GM21390 (cell line): ENCODE data around the gene RAE1.
"Not testable (repeated sequence)": the region's sequence is repeated elsewhere in the genome, so short reads cannot be mapped to it uniquely, and the experiment has no call there.

Experiments
- ATAC-seq: cut with Tn5 transposase; IDR thresholded peaks from one replicate; pipeline ENCODE4 v1.9.1; 2021; ENCODE audit not compliant: unreplicated experiment

Gene RAE1

DNA sequence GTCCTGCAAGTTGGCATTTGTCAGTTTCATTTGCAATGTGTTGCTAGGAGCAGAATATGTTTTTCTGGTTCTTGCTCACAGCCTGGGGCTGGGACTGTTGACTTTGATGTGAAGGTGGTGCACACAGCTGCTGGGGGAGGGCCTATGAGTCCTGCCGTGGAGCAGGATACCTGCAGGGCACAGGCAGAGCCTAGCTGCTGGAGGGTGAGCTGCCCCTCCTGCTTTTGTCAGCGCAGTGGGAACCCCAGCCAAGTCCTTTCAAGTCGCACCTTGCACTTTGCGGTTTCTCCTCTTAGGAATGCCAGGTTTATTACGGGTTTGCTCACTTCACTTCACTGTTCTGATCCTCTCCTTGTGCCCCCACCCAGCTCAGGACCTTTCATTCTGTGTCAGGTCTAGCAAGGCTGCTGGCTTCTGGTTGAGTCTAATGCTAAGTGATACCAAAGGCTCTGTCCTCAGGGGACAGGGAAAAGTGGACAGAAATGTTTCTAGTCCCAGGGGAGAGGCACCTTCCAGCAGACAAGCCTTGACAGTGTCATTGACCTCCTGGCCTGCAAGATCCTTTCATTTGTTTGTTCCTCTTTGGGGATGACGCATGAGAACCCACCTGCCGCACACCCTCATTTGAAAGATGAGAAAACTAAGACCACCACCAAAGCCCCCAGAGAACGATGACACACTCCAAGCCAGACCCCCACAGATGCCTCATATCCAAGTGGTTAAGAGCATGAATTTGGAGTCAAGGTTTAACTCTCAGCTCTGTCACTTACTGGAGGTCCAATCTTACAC, 24.2 kb upstream of the RAE1 start:
- ATAC-seq: no peak

DNA sequence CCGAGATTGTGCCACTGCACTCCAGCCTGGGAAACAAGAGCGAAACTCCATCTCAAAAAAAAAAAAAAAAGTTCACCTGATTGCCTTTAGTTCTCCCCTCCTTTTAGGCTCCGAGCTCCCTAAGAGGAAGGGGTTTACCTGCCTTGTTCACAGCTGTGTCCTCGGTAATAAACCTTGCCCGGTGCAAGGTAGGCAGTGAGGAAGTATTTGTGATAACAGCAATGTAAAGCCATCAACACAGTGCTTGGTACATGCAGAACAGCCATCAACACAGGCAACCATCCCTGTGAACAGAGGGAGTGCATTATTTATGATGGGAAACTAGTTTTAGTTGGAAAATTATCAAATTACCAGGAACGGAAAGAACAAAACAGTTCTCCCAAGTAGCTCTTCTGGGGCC, 23.2 kb upstream of the RAE1 start:
- ATAC-seq: no peak

DNA sequence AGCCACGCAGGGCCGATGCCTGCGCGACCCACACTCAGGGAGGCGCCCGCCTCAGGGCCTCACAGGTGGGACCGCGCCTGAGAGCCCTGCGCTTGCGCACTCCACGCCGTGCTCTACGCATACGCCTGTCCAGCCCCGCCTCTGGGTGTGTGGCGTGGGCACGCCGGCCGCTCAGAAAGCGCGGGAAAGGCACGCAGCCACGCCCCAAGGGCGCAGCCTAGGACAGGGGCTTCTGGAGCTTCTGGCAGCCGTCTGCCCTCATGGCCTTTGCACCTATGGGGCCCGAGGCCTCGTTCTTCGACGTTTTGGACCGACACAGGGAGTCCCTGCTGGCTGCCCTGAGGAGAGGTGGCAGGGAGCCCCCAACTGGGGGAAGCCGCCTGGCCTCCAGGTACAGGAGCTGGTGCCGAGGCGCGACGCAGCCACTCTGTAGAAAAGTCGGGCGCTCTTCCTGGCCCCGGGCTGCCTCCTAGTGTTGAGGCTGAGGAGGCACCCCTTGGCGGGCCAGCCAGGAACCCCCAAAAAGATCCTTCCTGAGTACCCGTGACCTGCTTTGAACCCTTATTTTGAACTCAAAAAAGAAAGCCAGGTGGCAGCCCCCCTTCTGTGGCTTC, 21.3 kb upstream of the RAE1 start, which contains the start of gene SPO11:
SPO11 (plus strand) TSS at position 196 of the 614 bp plus-strand sequence; CDS start at position 261, 65 bp downstream.
- ATAC-seq: no peak

GRCh38 chr20:57330998-57331397, 20.1 kb upstream of the RAE1 start:
- ATAC-seq: no peak

DNA sequence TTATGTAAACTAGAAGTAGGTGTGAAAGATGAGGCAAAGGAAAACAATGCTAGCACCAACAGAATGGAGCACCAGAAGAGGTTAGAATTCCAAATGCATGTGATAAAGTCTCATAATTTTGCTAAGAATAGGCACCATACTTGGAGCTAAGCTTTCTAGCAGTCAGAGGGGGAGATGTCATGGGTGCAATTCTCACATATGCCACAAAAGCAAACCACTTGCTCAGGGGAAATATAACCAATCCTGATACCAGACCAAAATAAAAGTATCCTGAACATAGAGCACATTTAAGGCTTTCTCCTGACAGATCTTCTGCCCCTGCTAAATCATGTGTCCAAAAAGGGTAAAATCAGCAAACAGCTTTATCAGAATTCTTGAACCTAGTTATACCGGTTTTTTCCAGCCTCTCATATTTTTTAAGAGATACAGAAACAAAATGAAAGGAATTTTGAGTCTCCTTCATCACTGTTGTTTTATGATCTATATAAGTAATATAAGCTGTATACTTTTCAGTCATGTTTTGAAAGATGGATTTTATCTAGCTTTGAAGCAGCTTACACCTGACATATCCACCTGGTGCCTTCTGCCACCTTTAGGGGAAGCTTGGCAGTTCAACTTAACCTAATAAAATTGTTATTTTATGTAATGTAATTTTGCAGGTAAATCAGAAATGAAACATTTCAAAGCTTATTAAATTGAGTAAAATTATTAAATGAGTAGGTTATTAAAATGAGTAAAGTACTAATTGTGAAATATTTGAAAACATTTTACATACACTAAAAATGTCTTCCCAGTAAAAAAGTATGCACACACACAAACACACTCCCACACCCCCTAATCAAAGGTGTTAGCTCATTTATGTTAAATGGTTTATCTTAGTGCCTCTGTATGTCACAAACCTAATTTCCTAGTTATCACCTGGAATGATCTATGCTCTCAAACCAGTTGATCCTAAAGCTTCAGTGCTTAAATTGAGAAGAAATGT, 18.7 kb upstream of the RAE1 start:
- no peak for ATAC-seq

DNA sequence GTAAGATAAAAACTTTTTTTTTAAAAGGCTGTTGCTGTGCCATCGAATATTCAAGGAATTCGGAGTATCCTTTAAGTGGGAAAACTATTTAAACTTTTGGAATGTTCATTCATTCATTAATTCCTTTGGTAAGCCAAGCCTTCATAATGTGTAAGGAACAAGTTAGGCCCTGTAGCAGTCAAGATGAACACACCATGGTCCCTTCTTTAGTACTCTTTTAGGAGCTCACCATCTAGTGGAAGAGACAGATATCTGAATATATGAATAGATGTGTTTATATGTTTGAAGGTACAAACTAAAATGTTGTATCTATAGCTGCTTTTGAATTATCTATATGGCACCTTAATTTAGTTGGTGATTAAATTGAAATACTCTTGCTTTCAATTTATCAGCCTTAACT, 15.7 kb upstream of the RAE1 start:
- ATAC-seq: no peak

DNA sequence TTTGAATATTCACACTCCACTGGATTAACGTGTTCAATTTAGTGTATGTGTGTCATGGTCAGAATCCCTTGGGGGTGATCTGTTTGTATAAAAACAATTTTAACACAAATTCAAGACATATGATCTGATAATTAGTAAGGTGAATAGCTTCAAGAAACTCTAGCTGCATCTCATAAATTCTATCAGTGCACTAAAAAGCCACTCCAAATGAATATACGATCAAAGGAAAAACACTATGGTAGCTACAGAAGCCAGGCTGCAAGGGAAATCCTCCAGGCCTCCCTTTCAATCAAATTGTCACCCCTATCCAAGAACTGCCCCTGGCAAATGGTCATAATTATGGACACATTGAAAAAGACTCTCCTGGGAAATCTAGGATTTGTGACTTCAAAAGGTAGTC, 9.4 kb upstream of the RAE1 start:
- no peak for ATAC-seq

- ATAC-seq: no peak
Observed at GRCh38 chr20:57342829-57343228, 8.2 kb upstream of the RAE1 start.

DNA sequence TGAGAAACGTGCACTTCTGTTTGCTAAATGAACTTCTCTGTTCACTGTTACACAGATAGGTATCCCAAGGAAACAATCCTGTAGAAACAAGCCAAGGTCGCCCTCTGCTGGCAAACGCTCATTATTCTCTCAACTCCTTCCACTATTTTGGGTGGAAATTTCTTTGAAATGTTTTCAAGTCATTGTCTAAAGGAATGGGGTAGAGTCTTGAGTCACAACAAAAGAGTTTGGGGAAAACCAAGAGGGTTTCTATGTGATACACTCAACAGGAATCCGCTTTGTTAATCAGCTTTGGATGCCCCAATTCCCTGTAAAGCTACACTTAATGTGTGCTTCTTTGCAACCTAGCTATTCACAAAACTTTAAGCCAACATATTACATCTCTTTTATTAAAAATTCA, 4.6 kb upstream of the RAE1 start:
- ATAC-seq: no peak

DNA sequence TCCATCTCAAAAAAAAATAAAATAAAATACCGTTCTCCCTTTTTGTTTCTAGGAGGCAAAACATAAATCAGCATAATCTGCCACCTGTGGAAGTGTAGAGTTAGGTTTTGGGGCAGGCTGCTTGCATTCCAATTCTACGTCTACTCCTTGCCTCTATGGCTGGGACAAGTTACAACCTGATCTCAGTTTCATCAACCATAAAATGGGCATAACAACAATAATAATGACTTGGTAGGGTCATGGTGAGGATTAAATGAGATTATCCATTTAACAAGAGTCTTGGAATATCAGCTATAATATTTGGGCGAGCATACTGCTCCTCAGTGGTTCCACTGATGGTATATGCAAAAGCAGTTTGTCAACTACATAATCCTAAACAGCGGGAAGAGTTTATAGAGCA, 3.7 kb upstream of the RAE1 start:
- no peak for ATAC-seq

GRCh38 chr20:57348200-57348921, 2.7 kb upstream of the RAE1 start:
- not testable (repeated sequence) for ATAC-seq

GRCh38 chr20:57348922-57349574, 2.0 kb upstream of the RAE1 start:
- not testable (repeated sequence) for ATAC-seq

- ATAC-seq: no peak
Observed at GRCh38 chr20:57350081-57350710, 859 bp upstream of the RAE1 start.

- ATAC-seq: not testable (repeated sequence)
Observed at GRCh38 chr20:57350726-57351041, 371 bp upstream of the RAE1 start.

DNA sequence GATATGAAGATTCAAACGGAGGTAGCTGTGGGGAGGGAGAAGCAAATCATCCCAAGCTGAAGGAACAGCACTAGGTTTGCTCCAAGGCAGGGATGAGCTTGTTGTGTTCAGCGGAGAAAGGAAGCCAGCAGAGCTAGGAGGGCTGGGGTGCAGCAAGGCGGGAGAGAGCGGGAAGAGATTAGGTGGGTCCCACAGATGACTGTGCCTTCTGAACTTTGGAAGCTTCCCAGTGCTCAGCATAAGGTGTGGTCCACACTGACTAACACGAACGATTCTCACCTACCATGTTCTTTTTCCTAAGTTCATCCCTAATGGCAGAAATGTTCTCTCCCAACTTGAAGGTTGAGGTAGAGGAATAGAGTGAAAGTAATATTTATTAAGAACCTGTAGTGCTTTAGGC, 1.2 kb downstream of the RAE1 start:
- ATAC-seq: no peak

DNA sequence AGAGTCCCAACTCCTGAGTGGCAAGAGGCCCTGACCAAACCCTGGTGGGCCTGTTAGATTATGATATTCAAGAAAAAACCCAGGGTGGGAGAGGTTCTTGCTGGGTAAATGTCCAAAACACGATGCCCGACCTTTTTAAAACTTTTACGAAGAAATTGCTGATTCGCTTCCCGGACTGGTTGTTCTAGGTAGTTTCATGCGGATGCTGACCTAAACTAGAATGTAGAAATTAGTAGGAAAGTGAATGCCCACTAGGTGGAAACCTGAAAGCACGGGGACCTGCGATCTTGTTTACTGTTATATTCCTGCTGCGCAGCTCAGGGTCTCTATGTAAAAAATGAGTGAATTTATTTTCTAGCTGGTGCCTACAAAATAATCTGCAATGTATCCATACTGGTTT, 2.3 kb downstream of the RAE1 start:
- ATAC-seq: no peak

- ATAC-seq: no peak
Observed at GRCh38 chr20:57361517-57361916, 10.5 kb downstream of the RAE1 start.

DNA sequence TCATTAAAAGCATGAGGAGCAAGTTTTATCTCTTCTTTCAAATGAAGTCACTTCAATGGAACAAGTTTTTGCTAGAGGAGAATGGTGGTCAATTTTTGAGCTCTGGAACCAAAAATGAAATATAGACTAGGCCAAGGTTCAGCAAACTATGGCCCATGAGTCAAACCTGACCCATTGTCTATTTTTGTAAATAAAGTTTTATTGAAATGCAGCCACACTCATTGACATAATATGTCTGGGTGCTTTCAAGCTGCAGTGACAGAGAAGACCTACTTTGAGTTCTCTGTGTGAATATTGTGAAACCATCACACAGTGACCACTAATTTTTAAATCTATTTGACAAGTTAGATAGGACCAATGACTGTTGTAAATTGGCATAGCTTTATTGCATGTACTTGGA, 13.4 kb downstream of the RAE1 start:
- ATAC-seq: no peak

DNA sequence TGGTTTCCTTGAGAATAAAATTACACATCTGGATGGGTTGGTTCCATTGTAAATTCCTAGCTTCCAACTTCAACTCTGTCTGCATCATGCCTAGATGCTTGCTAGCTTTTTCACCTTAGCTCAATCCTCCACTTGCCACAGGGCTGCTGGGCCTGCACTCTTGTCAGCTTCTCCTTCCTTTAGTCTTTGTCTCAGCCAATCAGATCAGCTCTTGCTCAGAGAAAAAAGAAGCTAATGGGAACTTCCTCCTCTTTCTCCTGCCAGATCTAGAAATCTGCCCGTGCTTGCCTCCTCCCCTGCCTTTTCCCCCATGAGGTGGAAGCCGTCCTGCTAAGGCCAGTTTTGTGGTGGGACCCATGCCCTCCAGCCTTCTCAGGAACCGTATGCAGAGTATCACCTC, 18.5 kb downstream of the RAE1 start:
- ATAC-seq: no peak

GRCh38 chr20:57370316-57370715, 19.3 kb downstream of the RAE1 start:
- ATAC-seq: no peak
